IPS-20b (cell line): ENCODE results near the gene STK36.

ENCODE experiments used
- H3K27ac ChIP-seq: one replicate; pipeline ENCODE4 v1.5.1; 2013; ENCODE audit warnings: low read length
- H3K27me3 ChIP-seq: 2 replicates; pipeline ENCODE4 v1.6.1; 2013; ENCODE audit warnings: mild to moderate bottlenecking, low read length, inconsistent platforms; ENCODE audit not compliant: insufficient read depth
- H3K36me3 ChIP-seq: 2 replicates; pipeline ENCODE4 v1.6.1; 2013; ENCODE audit warnings: low read depth, mild to moderate bottlenecking, inconsistent platforms, low read length, moderate library complexity; ENCODE audit not compliant: insufficient read depth
- H3K4me1 ChIP-seq: 2 replicates; pipeline ENCODE4 v1.6.1; 2013; ENCODE audit warnings: mild to moderate bottlenecking, control low read depth, inconsistent platforms, low read length, moderate library complexity; ENCODE audit not compliant: insufficient read depth
- H3K4me3 ChIP-seq: 2 replicates; pipeline ENCODE4 v1.5.1; 2013; ENCODE audit warnings: mild to moderate bottlenecking, low read length, inconsistent platforms
- H3K9ac ChIP-seq: 2 replicates; pipeline ENCODE4 v1.6.1; 2013; ENCODE audit warnings: low read depth, mild to moderate bottlenecking, inconsistent platforms, low read length, moderate library complexity
- H3K9me3 ChIP-seq: 2 replicates; pipeline ENCODE4 v1.6.1; 2013; ENCODE audit warnings: mild to moderate bottlenecking, low read depth, low read length, inconsistent platforms; ENCODE audit not compliant: insufficient read depth

The STK36 gene

DNA sequence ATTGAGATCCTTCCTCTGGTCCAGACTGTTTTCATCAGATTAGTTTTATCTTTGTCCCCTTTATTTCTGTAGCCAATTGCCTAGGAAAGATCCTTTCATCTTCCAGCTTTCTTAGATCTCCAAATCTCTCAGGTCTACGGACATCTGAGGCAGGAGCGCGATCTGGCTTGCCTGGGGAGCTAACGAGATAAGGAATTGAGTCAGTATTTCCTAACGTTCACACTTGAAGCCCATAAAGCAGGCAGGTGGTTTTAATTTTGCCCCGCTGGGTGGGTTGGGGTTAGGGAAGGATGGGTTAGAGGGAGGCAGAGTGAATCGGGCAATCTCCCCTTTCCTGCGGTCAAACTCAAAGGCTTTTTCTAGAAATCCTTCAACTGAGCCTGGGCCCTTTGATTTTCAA is 38.0 kb downstream of the STK36 start:
- Histone ChIP-seq H3K4me1 (no peaks in the 10 kb centered on the region), H3K9ac (no peak overlapping the region), H3K27ac (no peak overlapping the region), H3K4me3 (peak overlapping the region; percentile 93; the same call in 1 of the 2 replicates), H3K9me3 (no peaks in the 10 kb centered on the region), H3K27me3 (no peaks in the 10 kb centered on the region), H3K36me3 (peaks cover 17% of the 10 kb centered on the region; the same call in 1 of the 2 replicates)

DNA sequence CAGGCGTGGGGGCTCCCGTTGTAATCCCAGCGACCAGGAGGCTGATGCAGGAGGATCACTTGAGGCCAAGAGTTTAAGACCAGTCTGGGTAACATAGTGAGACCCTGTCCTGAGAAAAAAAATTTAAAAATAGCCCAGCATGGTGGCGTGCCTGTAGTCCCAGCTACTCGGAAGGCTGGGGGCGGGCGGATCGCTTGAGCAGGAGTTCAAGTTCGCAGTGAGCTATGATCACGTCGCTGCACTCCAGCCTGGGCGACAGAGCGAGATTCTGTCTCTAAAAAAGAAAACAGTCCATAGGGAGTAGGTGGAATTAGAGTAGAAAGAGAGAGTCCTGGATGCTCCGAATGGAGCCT is 38.4 kb downstream of the STK36 start:
- Histone ChIP-seq H3K27me3 (no peaks in the 10 kb centered on the region), H3K36me3 (peaks cover 21% of the 10 kb centered on the region; the same call in 1 of the 2 replicates), H3K4me1 (no peaks in the 10 kb centered on the region), H3K9me3 (no peaks in the 10 kb centered on the region), H3K27ac (peak overlapping the region; percentile 65), H3K9ac (no peak overlapping the region), H3K4me3 (peak overlapping the region; percentile 93; the same call in 1 of the 2 replicates)

DNA sequence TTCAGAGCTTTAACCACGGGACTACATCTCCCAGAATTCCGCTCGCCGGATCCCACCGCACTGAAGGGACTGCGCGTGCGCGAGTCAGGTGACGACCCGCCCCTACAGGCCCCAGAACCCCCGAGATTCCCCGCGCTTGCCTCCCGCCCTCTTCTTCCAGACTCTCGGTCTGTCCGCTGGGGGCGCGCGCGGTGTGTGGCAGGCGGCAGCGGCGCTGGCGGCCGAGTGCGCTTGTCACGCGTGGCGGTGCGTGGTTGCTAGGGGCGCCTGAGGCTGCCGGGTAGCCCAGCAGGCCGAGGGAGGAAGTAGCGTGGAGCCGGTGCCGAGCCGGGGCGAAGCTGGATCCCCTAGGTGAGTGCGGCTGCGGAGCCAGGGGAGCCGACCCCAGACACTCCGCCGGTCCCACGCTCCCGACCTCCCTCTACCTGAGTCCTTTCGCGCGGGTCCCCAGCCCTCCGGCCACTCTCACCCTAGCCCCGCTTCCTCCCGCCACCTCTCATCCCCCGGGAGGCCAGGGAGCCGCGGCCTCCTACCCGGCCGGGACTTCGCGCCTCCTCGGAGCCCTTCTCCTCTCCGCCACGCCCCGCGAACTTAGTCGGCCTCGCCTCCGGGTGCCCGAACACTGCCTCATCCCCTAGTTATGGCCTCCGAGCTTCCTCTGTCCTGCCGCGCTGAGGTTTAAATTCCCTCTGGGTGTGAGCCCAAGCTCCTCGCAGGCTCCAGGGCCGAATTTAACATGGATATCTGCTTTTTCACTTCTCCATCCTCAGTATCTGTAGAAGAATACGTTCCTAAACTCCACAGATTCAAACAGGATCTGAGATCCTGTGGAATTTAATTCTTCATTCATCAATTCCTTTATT is 39.0 kb downstream of the STK36 start, which contains the start of gene TTLL4:
TTLL4 (plus strand) TSS at position 149 of the 863 bp plus-strand sequence. CDS start 26,842 bp downstream, outside the sequence.
- peak within 1 kb of the TSS; percentile 65 for H3K27ac ChIP-seq
- H3K9ac ChIP-seq: peak within 1 kb of the TSS; percentile 86
- H3K27me3 ChIP-seq: no peaks in the 10 kb centered on the region
- no peaks in the 10 kb centered on the region for H3K9me3 ChIP-seq
- no peaks in the 10 kb centered on the region for H3K4me1 ChIP-seq
- peak within 1 kb of the TSS; percentile 93 for H3K4me3 ChIP-seq
- peaks cover 26% of the 10 kb centered on the region for H3K36me3 ChIP-seq

DNA sequence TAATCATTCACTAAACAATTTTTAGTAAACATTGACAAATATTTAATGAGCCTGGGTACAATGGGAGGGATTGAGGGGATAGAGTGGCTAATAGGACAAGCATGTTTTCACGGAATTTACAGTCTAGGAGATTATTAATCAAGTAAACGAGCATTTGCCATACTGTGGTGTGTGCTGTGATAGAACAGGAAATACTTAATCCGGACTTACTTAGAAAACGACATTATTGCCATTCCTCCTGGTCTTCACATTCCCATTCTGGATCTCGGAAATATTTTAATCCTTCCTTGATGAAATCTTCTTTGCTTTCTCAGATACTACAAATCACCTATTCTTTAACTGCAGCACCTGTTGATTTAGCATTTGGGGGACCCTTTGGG is 39.7 kb downstream of the STK36 start:
- Histone ChIP-seq H3K27ac (no peak overlapping the region), H3K36me3 (peaks cover 31% of the 10 kb centered on the region), H3K4me1 (no peaks in the 10 kb centered on the region), H3K9me3 (no peaks in the 10 kb centered on the region), H3K4me3 (peak overlapping the region; percentile 93), H3K27me3 (no peaks in the 10 kb centered on the region), H3K9ac (peak overlapping the region; percentile 86)

DNA sequence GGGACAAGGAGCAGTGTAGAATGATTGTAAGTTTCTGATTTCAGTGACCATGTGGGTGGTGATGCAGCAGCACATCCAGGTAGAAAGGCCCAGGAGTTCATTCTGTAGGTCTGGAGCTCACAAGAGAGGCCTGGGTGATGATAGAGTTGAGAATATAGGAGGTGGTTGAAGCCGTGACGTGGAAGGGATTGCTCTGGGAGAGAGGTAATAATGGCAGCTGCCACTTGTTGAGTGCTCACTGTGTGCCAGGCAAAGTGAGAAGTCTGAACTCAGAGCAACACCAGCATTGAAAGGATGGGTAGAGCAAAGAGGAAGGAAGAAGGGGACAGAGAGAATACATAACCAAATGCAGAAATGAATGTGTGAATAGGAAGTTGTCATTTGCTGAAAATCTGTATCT is 42.0 kb downstream of the STK36 start:
- Histone ChIP-seq H3K27ac (no peak overlapping the region), H3K27me3 (no peaks in the 10 kb centered on the region), H3K9ac (no peak overlapping the region), H3K4me3 (no peak overlapping the region), H3K4me1 (no peaks in the 10 kb centered on the region; the same call in 1 of the 2 replicates), H3K9me3 (no peaks in the 10 kb centered on the region), H3K36me3 (peaks cover 41% of the 10 kb centered on the region)

DNA sequence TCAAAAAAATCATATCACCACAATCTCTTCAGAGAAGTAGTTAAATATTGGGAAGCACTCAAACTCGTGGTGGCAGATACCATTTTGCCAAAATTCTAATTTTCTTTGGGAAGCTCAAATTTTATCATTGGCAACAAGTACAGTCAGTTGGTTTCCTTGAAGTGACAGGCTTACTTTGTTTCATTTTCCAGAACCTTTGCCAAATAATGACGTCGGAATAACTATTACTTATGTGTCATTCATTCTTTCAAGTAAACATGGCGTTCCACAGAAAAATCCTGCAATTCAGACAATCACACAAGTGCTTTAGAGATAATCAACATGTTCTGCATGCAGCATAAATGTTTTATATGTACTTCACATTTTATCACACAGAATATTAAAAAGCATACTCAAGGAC is 44.2 kb downstream of the STK36 start:
- Histone ChIP-seq H3K9me3 (no peaks in the 10 kb centered on the region), H3K36me3 (peaks cover 41% of the 10 kb centered on the region), H3K9ac (no peak overlapping the region), H3K4me3 (no peak overlapping the region), H3K27ac (no peak overlapping the region), H3K27me3 (no peaks in the 10 kb centered on the region), H3K4me1 (peaks cover 10% of the 10 kb centered on the region; the same call in 1 of the 2 replicates)

DNA sequence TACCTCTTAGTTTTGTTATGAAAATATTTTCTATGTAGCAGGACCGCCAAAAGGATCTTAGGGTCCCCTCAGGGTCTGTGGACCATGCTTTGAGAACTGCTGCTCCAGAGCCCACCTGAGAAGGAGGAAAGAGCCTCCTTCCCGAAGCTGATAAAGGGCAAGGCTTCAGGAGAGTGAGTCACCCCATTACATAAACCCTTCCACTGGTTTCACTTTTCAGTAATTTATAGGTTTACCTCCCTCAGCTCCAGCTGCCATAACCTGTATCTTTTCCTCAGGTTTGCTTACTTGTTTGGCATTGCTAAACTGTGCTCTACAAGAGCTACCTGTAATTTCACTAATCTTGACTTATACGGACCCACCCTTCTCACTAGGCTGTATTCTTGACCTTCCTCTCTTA is 45.4 kb downstream of the STK36 start:
- Histone ChIP-seq H3K9ac (no peak overlapping the region), H3K4me3 (no peak overlapping the region), H3K27ac (no peak overlapping the region), H3K27me3 (no peaks in the 10 kb centered on the region), H3K4me1 (peaks cover 15% of the 10 kb centered on the region; the same call in 1 of the 2 replicates), H3K9me3 (no peaks in the 10 kb centered on the region), H3K36me3 (peaks cover 41% of the 10 kb centered on the region)

DNA sequence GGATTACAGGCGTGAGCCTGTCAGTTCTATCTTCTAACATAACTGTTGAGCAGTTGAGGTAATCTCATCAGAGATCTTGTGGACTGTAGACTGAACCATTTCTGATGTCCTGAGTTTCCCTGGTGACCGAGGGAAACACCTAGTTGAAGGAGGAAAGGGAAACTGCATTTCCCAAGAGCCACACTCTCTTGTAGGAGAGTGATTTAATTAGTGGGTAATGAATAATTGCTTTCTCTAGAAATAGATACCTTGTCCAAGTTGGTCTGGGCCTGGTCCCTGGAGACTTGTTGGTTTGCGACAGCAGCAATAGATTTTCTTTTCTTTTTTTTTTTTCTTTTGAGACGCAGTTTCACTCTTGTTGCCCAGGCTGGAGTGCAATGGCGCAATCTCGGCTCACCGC is 46.2 kb downstream of the STK36 start:
- no peaks in the 10 kb centered on the region for H3K9me3 ChIP-seq
- no peaks in the 10 kb centered on the region for H3K27me3 ChIP-seq
- peaks cover 21% of the 10 kb centered on the region for H3K4me1 ChIP-seq
- H3K4me3 ChIP-seq: no peak overlapping the region
- no peak overlapping the region for H3K27ac ChIP-seq
- H3K9ac ChIP-seq: no peak overlapping the region
- peaks cover 36% of the 10 kb centered on the region for H3K36me3 ChIP-seq

DNA sequence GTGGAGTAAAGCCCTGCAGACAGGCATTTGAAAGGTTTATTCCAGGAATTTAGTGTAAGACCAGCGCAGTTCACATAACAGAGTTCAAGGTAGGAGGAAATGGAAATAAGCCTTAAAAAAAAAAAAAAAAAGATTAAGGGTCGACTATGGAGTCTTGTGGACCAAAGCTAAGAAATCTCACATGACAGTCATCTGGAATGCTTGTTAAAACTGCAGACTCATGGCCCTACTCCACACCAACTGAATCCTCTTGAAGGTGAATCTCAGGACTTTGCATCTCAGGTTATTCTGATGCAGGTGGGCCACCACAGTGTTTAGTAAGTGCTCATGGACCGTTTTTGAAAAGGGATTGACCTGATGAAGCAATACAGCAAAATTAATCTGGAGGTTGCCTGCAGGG is 47.6 kb downstream of the STK36 start:
- Histone ChIP-seq H3K27me3 (no peaks in the 10 kb centered on the region), H3K4me1 (peaks cover 23% of the 10 kb centered on the region), H3K36me3 (peaks cover 25% of the 10 kb centered on the region), H3K9ac (0 out of 2 replicates have a peak overlapping the region, but pooled peaks have one; percentile 3), H3K4me3 (no peak overlapping the region), H3K9me3 (no peaks in the 10 kb centered on the region), H3K27ac (no peak overlapping the region)

DNA sequence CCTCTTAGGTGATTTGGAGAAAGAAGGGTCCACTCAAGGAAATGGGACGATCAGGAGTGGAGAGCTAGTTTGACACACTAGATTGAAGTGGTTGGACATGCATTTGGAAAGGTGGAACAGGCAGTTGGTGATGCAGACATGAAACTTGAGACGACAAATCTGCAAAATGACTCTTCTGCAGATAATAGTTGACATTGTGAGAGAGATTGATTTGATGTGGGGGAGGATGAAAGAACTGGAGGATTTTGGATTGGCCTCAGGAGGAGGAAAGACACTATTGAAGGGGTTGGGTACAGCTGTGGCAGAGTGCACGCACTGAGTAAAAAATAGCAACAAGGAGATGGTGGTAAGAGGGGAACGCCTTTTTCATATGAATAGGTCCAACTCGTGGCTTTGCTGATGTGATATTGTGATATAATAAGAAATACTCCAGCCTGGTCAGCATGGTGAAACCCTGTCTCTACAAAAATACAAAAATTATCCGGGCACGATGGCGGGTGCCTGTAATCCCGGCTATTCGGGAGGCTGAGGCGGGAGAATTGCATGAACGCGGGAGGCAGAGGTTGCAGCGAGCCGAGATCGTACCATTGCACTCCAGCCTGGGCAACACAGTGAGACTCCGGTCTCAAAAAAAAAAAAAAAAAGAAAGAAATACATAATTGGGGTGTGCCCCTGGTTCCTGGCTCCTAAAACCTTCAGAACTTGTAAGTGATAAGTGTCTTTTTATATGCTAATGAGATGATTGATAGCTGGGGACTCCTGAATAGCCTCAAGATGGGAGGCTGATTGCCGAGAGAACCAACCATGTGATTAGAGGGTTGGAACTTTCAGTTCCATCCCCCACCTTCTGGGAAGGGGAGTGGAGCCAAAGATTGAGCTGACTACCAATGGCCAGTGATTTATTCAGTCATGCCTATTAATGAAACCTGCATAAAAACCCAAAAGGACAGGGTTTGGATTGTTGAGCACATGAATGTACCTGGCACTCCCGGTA is 48.5 kb downstream of the STK36 start:
- Histone ChIP-seq H3K9ac (no peak overlapping the region), H3K27me3 (no peaks in the 10 kb centered on the region), H3K27ac (no peak overlapping the region), H3K9me3 (no peaks in the 10 kb centered on the region), H3K4me1 (peaks cover 23% of the 10 kb centered on the region), H3K4me3 (no peak overlapping the region), H3K36me3 (peaks cover 19% of the 10 kb centered on the region)

DNA sequence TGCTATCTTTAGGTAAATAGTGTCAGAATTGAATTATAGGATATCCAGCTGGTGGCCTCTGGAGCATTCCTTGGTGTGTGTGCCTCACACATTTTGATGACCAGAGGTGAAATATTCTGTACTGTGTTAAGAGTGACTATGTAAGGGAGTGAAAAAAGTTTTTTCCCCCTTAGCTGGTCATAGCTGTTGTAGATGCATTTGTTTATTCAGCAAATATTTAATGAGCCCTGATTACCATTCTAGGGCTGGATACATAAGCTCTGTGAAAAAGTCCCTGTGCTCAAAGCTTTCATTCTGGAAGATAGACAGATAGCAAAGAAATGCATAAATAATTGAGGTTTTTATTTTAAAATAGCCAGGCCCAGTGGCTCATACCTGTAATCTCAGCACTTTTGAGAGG is 49.6 kb downstream of the STK36 start:
- Histone ChIP-seq H3K9me3 (0 out of 2 replicates have a peak, but pooled peaks cover 3% of the 10 kb centered on the region), H3K9ac (no peak overlapping the region), H3K27ac (no peak overlapping the region), H3K4me1 (peaks cover 23% of the 10 kb centered on the region), H3K36me3 (peaks cover 11% of the 10 kb centered on the region; the same call in 1 of the 2 replicates), H3K27me3 (no peaks in the 10 kb centered on the region), H3K4me3 (no peak overlapping the region)
